HUES6 (cell line): ENCODE measurements around the gene DISC1.
"Not testable (repeated sequence)": the region's sequence is repeated elsewhere in the genome, so short reads cannot be mapped to it uniquely, and the experiment has no call there.

Experiments used
- H3K27ac ChIP-seq: 2 replicates; pipeline ENCODE4 v1.7.0; 2013; ENCODE audit warnings: low read depth, mild to moderate bottlenecking, low read length, inconsistent platforms
- H3K27me3 ChIP-seq: 2 replicates; pipeline ENCODE4 v1.6.1; 2013; ENCODE audit warnings: low read length; ENCODE audit not compliant: control insufficient read depth, insufficient read depth
- H3K36me3 ChIP-seq: 2 replicates; pipeline ENCODE4 v1.6.1; 2013; ENCODE audit warnings: low read length; ENCODE audit not compliant: control insufficient read depth, insufficient read depth
- H3K4me1 ChIP-seq: 2 replicates; pipeline ENCODE4 v1.6.1; 2013; ENCODE audit warnings: low read length; ENCODE audit not compliant: control insufficient read depth, insufficient read depth
- H3K4me3 ChIP-seq: 2 replicates; pipeline ENCODE4 v1.5.1; 2013; ENCODE audit warnings: low read depth, low read length
- H3K9ac ChIP-seq: one replicate; pipeline ENCODE4 v1.6.1; 2013; ENCODE audit warnings: mild to moderate bottlenecking, low read length
- H3K9me3 ChIP-seq: 2 replicates; pipeline ENCODE4 v1.6.1; 2013; ENCODE audit warnings: low read depth, low read length; ENCODE audit not compliant: control insufficient read depth, insufficient read depth

Gene DISC1

DNA sequence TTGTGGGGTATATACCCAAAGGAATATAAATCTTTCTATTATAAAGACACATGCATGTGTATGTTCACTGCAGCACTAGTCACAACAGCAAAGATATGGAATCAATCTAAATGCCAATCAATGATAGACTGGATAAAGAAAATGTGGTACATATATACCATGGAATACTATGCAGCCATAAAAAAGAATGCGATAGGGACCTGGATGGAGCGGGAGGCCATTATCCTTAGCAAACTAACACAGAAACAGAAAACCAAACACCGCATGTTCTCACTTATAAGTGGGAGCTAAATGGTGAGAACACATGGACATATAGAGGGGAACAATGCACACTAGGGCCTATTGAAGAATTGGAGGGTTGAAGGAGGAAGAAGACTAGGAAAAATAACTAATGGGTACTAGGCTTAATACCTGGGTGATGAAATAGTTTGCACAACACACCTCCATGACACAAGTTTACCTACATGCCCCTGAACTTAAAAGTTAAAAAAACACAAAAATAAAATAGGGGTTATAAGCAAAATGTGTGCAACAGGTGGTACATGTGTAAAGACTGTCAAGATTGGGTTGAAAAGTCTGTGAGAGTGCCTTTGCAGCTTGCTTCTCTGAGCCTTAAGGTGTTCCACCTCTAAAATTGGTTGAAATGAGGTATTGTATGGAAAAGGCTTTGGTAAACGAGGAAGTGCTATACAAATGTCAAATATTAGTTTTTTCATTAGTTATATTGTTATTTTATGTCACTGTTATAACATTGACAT is 43.5 kb downstream of the DISC1 start:
- H3K9ac ChIP-seq, H3K4me3 ChIP-seq, H3K36me3 ChIP-seq, H3K27ac ChIP-seq, H3K27me3 ChIP-seq: not testable (repeated sequence)
- Histone ChIP-seq H3K9me3 (peaks cover 15% of the 10 kb centered on the region; the same call in 1 of the 2 replicates), H3K4me1 (peaks cover 14% of the 10 kb centered on the region)

DNA sequence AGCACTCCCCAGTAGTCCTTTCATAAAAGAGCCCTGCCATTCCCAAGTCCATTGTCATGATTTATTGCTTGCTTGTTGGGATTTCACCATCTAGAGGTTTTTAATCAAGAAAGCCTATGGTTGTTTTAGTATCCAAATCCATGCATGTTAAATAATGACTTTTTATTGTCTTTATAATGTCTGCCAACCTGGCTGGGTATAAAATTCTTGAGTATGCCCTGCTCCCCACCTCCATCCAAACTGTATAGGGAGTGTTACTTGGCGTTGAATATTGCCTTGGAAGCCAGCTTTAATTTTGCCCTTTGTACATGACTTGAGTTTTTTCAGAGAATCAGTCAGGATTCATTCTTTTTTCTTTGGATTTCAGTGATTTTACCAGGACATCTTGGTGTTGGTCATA is 44.2 kb downstream of the DISC1 start:
- H3K27ac ChIP-seq = no peak overlapping the region
- H3K4me1 ChIP-seq = peaks cover 14% of the 10 kb centered on the region
- H3K9me3 ChIP-seq = peaks cover 15% of the 10 kb centered on the region; the same call in 1 of the 2 replicates

DNA sequence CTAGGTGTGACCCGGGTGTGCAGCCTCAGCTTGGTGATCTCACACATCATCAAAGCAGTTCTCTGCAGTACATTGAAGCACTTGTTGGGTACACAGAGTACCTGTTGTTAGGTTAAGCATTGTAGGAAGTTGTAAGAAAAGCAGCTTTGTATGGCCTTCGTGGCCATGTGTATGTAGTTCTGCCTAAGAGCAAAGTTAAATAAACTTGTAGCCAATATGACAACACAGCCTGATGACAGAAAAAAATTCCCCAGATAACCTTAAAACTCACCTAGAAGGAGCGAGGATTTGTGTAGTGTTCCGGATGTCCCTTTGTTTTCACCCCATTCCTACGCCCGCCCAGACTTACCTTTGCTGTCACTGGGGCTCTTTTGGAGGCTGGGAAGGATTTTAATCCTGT is 48.0 kb downstream of the DISC1 start:
- no peak overlapping the region for H3K4me3 ChIP-seq
- H3K27ac ChIP-seq = no peak overlapping the region
- no peaks in the 10 kb centered on the region for H3K36me3 ChIP-seq
- H3K4me1 ChIP-seq = peaks cover 7% of the 10 kb centered on the region; the same call in 1 of the 2 replicates
- no peaks in the 10 kb centered on the region for H3K27me3 ChIP-seq
- H3K9me3 ChIP-seq = peaks cover 11% of the 10 kb centered on the region; the same call in 1 of the 2 replicates
- H3K9ac ChIP-seq = no peak overlapping the region

More for the DNA sequence above, 44.2 kb downstream of the DISC1 start:
- Histone ChIP-seq H3K36me3 (no peaks in the 10 kb centered on the region), H3K9ac (no peak overlapping the region), H3K4me3 (no peak overlapping the region), H3K27me3 (no peaks in the 10 kb centered on the region)

DNA sequence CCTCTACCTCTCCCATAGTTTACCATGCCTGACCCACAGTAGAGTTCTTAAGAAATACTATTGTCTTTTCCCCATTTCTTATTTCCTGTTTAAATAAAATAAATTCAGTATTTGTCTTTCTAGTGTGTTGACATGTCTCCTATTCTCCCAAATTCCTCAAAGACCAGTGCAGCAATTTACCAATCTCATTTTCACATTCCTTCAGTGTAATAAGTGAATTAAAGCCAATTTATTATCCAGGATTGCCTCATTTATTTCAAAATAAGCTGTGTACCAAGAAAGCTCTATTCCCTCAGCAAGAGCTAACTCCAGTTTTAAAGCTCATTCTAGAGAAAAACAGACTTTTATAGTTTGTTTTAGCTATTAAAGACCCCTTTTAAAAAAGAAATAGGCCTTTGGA is 49.9 kb downstream of the DISC1 start:
- Histone ChIP-seq H3K27ac (no peak overlapping the region), H3K27me3 (no peaks in the 10 kb centered on the region), H3K4me1 (peaks cover 10% of the 10 kb centered on the region; the same call in 1 of the 2 replicates), H3K36me3 (no peaks in the 10 kb centered on the region), H3K4me3 (no peak overlapping the region), H3K9ac (no peak overlapping the region), H3K9me3 (no peaks in the 10 kb centered on the region)

DNA sequence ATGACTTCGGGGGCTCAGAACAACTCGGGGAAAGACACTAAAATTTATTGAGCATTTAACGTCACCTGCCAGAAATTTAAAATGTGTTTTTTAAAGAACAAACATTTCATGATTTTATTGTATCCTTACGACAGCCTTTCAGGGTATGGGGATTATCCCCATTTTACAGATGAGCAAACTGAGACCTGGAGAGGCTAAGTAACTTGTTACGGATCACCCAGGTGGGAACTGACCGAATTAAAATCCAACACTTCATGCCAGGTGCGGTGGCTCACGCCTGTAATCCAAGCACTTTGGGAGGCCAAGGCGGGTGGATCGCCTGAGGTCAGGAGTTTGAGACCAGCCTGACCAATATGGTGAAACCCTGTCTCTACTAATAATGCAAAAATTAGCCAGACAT is 50.9 kb downstream of the DISC1 start:
- Histone ChIP-seq H3K4me3 (no peak overlapping the region), H3K36me3 (no peaks in the 10 kb centered on the region), H3K9ac (no peak overlapping the region), H3K27me3 (no peaks in the 10 kb centered on the region), H3K27ac (no peak overlapping the region), H3K4me1 (peaks cover 10% of the 10 kb centered on the region; the same call in 1 of the 2 replicates), H3K9me3 (no peaks in the 10 kb centered on the region)

DNA sequence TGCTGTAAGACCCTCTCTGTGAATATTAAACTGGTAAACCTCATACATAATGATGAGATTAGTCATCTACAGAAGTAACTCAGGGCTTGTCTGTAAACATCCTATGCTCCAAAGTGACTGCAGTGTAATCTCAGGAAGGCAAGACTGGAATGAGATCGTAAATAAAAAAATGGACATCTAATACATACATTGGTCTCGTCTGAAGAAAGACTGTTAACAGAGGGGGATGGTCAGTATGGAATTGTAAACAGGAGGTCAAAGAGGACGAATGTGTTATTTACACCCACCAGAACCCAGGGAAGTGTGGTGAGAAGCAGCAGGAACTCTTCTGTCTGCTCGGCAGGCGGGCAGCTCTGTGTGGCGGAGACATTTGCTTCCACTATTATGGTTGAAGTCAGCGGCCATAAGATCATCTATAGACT is 51.4 kb downstream of the DISC1 start:
- peaks cover 10% of the 10 kb centered on the region; the same call in 1 of the 2 replicates for H3K4me1 ChIP-seq
- H3K36me3 ChIP-seq = no peaks in the 10 kb centered on the region
- H3K4me3 ChIP-seq = no peak overlapping the region
- H3K27ac ChIP-seq = no peak overlapping the region
- no peaks in the 10 kb centered on the region for H3K27me3 ChIP-seq
- H3K9ac ChIP-seq = no peak overlapping the region
- no peaks in the 10 kb centered on the region for H3K9me3 ChIP-seq

DNA sequence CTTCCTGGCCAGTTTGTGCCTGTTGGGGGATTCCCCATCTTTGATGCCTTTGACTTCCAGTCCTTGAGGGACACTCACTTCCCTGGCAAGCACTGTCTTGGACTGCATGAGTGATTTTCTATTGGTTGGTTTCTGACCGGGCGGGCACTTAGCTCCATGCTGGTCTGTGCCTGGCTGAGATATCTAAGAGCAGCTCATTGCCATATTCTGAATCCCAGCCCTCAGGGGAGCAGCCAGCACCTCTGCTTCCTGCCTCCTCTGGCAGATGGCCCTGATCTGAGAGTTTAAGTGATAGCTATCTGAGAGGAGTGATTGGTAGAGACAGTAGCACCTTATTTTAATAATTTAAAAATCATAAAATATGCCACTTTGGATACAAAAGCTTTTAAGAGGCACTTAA is 52.5 kb downstream of the DISC1 start:
- H3K36me3 ChIP-seq = no peaks in the 10 kb centered on the region

DNA sequence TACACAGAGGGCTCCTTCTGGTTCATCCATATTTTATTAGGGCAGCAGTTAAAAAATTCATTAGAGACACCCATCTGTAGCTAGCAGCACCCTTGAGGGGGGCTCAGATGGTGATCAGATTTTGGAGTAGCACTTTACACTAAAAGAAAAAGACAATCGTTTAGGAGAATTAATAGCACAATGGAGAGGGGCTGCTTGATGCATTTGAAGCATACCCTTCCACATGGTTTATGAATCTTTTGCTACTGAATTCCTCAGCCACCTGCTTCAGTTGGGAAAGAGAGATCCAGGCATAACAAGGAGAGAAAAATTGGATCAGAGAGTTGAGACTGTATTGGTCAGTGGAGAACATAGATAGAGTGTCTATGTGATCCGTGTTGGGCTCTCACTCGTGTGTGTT is 54.4 kb downstream of the DISC1 start:
- Histone ChIP-seq H3K36me3 (no peaks in the 10 kb centered on the region), H3K9me3 (peaks cover 10% of the 10 kb centered on the region), H3K27ac (no peak overlapping the region), H3K4me1 (peaks cover 10% of the 10 kb centered on the region; the same call in 1 of the 2 replicates), H3K9ac (no peak overlapping the region), H3K4me3 (no peak overlapping the region), H3K27me3 (no peaks in the 10 kb centered on the region)

More for the DNA sequence above, 52.5 kb downstream of the DISC1 start:
- Histone ChIP-seq H3K9me3 (no peaks in the 10 kb centered on the region), H3K4me1 (peaks cover 10% of the 10 kb centered on the region; the same call in 1 of the 2 replicates), H3K9ac (no peak overlapping the region), H3K27me3 (no peaks in the 10 kb centered on the region), H3K27ac (no peak overlapping the region), H3K4me3 (no peak overlapping the region)

DNA sequence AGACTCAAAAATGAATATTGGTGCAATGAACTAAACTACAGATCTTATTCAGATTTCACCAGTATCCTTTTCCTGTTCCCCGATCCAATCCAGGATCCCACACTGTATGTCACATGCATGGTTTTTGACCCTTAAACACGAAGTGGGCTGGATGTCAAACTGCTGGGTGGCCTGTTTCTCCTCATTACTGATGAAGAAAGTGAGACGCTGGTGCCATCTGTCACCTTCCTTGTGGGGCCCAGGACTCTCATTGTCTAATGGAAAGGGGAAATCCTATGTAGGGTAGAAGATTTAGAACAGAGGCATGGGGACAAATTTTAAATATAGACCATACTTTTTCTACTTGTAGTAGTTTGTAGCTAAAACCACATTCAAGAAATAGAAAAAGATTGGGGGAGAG is 56.2 kb downstream of the DISC1 start:
- Histone ChIP-seq H3K4me3 (no peak overlapping the region), H3K36me3 (no peaks in the 10 kb centered on the region), H3K9ac (no peak overlapping the region), H3K9me3 (peaks cover 25% of the 10 kb centered on the region), H3K27ac (no peak overlapping the region), H3K27me3 (no peaks in the 10 kb centered on the region), H3K4me1 (peaks cover 10% of the 10 kb centered on the region; the same call in 1 of the 2 replicates)

DNA sequence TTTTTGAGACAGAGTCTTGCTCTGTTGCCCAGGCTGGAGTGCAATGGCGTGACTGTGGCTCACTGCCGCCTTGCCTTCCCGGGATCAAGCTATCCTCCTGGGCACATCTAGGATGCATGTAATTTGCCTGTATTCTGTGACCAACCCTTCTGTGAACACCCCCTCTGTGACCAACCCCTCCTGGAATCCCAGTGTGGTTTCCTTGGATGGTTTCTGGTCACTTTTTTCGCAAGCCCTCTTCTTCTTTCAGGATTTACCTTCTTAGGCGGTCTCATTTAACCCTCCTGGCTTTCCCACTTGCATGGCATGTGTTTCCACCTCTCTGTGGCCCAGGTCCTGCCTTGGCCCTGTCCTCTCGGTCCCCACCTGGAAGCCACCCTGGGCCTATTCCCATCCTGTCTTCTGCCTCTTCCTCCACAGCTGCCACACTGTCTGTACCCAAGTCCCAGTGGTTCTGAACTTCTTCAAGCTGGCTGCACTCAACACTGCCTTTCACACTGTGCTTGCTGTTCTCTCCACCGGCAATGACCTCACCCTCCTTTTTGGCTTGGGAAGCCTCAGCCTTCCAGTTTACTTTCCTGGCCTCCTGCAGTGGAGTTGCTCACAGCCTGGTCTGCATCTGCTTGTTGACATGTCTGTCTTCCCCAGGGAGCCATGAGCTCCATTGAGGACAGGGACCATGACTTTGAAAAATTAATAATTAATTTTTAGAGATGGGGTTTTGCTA is 57.0 kb downstream of the DISC1 start:
- Histone ChIP-seq H3K4me1 (0 out of 2 replicates have a peak, but pooled peaks cover 6% of the 10 kb centered on the region), H3K36me3 (no peaks in the 10 kb centered on the region), H3K27ac (no peak overlapping the region), H3K27me3 (no peaks in the 10 kb centered on the region), H3K4me3 (no peak overlapping the region), H3K9ac (no peak overlapping the region), H3K9me3 (peaks cover 31% of the 10 kb centered on the region)
